OCI-LY1 (cell line): ENCODE results near the gene DNAJB11.

Experiments used
- H2AFZ ChIP-seq: fragments of 200-600 bp; sonication (generic), shearing (Covaris generic); 2 replicates; pipeline ENCODE4 v1.6.0; 2014; ENCODE audit warnings: antibody characterized with exemption, mild to moderate bottlenecking, low read length
- H3F3A ChIP-seq: fragments of 200-600 bp; sonication (generic), shearing (Covaris generic); 2 replicates; pipeline ENCODE4 v1.6.0; 2014; ENCODE audit warnings: mild to moderate bottlenecking, antibody characterized with exemption, low read length, moderate library complexity; ENCODE audit not compliant: insufficient read depth
- H3K27ac ChIP-seq: fragments of 200-600 bp; sonication (generic); 2 replicates; pipeline ENCODE4 v1.5.1; 2014; ENCODE audit warnings: low read length, mixed run types, mild to moderate bottlenecking, low read depth; ENCODE audit not compliant: poor library complexity, severe bottlenecking
- H3K27me3 ChIP-seq: fragments of 200-600 bp; sonication (generic); 2 replicates; pipeline ENCODE4 v1.6.0; 2014; ENCODE audit warnings: antibody characterized with exemption, mild to moderate bottlenecking, low read length, moderate library complexity; ENCODE audit not compliant: insufficient read depth
- H3K36me3 ChIP-seq: fragments of 200-600 bp; sonication (generic); 2 replicates; pipeline ENCODE4 v1.6.1; 2014; ENCODE audit warnings: mild to moderate bottlenecking, antibody characterized with exemption, low read length, moderate library complexity, mixed read lengths; ENCODE audit not compliant: insufficient read depth
- H3K4me1 ChIP-seq: fragments of 200-600 bp; sonication (generic); 2 replicates; pipeline ENCODE4 v1.5.1; 2014; ENCODE audit warnings: mild to moderate bottlenecking, low read length, moderate library complexity; ENCODE audit not compliant: insufficient read depth, severe bottlenecking
- H3K4me2 ChIP-seq: fragments of 200-600 bp; sonication (generic), shearing (Covaris generic); 2 replicates; pipeline ENCODE4 v1.6.1; 2014; ENCODE audit warnings: low read length
- H3K4me3 ChIP-seq: fragments of 200-600 bp; sonication (generic); 2 replicates; pipeline ENCODE4 v1.5.1; 2014; ENCODE audit warnings: low read length, low read depth, mild to moderate bottlenecking, mixed read lengths; ENCODE audit not compliant: poor library complexity, severe bottlenecking
- H3K79me2 ChIP-seq: fragments of 200-600 bp; shearing (Covaris generic); 2 replicates; pipeline ENCODE4 v1.6.1; 2016; ENCODE audit warnings: mixed run types, low read length, mixed read lengths; ENCODE audit not compliant: insufficient read depth
- H3K9ac ChIP-seq: fragments of 200-600 bp; sonication (generic), shearing (Covaris generic); 2 replicates; pipeline ENCODE4 v1.6.1; 2014; ENCODE audit warnings: mild to moderate bottlenecking, low read length, mixed read lengths
- H3K9me2 ChIP-seq: fragments of 200-600 bp; sonication (generic), shearing (Covaris generic); 2 replicates; pipeline ENCODE4 v1.6.1; 2014; ENCODE audit warnings: low read depth, mild to moderate bottlenecking, low read length, mixed read lengths
- H3K9me3 ChIP-seq: fragments of 200-600 bp; shearing (Covaris generic); 2 replicates; pipeline ENCODE4 v1.6.1; 2014; ENCODE audit warnings: low read length, mixed read lengths
- H4K20me1 ChIP-seq: fragments of 200-600 bp; sonication (generic), shearing (Covaris generic); 2 replicates; pipeline ENCODE4 v1.6.0; 2016; ENCODE audit warnings: mild to moderate bottlenecking, low read length; ENCODE audit not compliant: insufficient read depth
- CTCF ChIP-seq: fragments of 200-600 bp; sonication (generic), shearing (Covaris generic); IDR thresholded peaks from 2 replicates; pipeline ENCODE4 v1.5.1; 2017; ENCODE audit warnings: mild to moderate bottlenecking, antibody characterized with exemption, low read length, moderate library complexity, mixed read lengths
- EZH2 ChIP-seq: fragments of 200-600 bp; sonication (generic), shearing (Covaris generic); IDR thresholded peaks from 2 replicates; pipeline ENCODE4 v1.8.0; 2017; ENCODE audit warnings: borderline replicate concordance, mixed run types, mild to moderate bottlenecking, antibody characterized with exemption, low read length, moderate library complexity, mixed read lengths

Gene DNAJB11

GRCh38 chr3:186617036-186617946 lies 46.8 kb downstream of the DNAJB11 start:
- Histone ChIP-seq H3K27ac (no peak overlapping the region), H3K36me3 (no peaks in the 10 kb centered on the region), H3F3A (no peaks in the 10 kb centered on the region), H2AFZ (peak overlapping the region; percentile 71), H3K4me1 (peaks cover 27% of the 10 kb centered on the region), H3K4me3 (peak overlapping the region; percentile 22), H3K9me2 (no peaks in the 10 kb centered on the region), H3K9me3 (no peaks in the 10 kb centered on the region), H4K20me1 (no peaks in the 10 kb centered on the region), H3K27me3 (0 out of 2 replicates have a peak, but pooled peaks cover 5% of the 10 kb centered on the region), H3K79me2 (no peaks in the 10 kb centered on the region), H3K4me2 (peak overlapping the region; percentile 64), H3K9ac (peak overlapping the region; percentile 18; the same call in 1 of the 2 replicates)
- TF ChIP-seq EZH2 (no peak), CTCF (peak; percentile 100)

- H4K20me1 ChIP-seq, result no peaks in the 10 kb centered on the region
- H3K4me1 ChIP-seq, result peaks cover 27% of the 10 kb centered on the region
- no peaks in the 10 kb centered on the region for H3K79me2 ChIP-seq
- H3K9me2 ChIP-seq, result no peaks in the 10 kb centered on the region
- no peak overlapping the region for H2AFZ ChIP-seq
- H3K27me3 ChIP-seq, result no peaks in the 10 kb centered on the region
- no peaks in the 10 kb centered on the region for H3F3A ChIP-seq
- H3K4me3 ChIP-seq, result no peak overlapping the region
- H3K9ac ChIP-seq, result no peak overlapping the region
- no peak for TF ChIP-seq CTCF
- no peak for TF ChIP-seq EZH2
- H3K27ac ChIP-seq, result no peak overlapping the region
- no peaks in the 10 kb centered on the region for H3K36me3 ChIP-seq
- no peak overlapping the region for H3K4me2 ChIP-seq
- H3K9me3 ChIP-seq, result no peaks in the 10 kb centered on the region
Measured at GRCh38 chr3:186618318-186618938, 47.9 kb downstream of the DNAJB11 start.

GRCh38 chr3:186619787-186620212 lies 49.3 kb downstream of the DNAJB11 start:
- no peaks in the 10 kb centered on the region for H3F3A ChIP-seq
- no peaks in the 10 kb centered on the region for H3K27me3 ChIP-seq
- H3K27ac ChIP-seq, result no peak overlapping the region
- H3K9ac ChIP-seq, result no peak overlapping the region
- no peak overlapping the region for H3K4me2 ChIP-seq
- no peaks in the 10 kb centered on the region for H3K36me3 ChIP-seq
- H3K79me2 ChIP-seq, result no peaks in the 10 kb centered on the region
- H4K20me1 ChIP-seq, result no peaks in the 10 kb centered on the region
- no peaks in the 10 kb centered on the region for H3K9me3 ChIP-seq
- no peak for TF ChIP-seq EZH2
- no peak for TF ChIP-seq CTCF
- peaks cover 19% of the 10 kb centered on the region for H3K4me1 ChIP-seq
- H3K9me2 ChIP-seq, result no peaks in the 10 kb centered on the region
- no peak overlapping the region for H3K4me3 ChIP-seq
- H2AFZ ChIP-seq, result no peak overlapping the region
